ENCODE results near the gene PCDHGC3. TPM values are rescaled to one million over a fixed set of nuclear protein-coding genes. Genes with fewer than 3 reads are reported as not detected.

The PCDHGC3 gene
- total and polyA plus RNA-seq, 2 of the 8 experiments (the other 6 are each of a cell fraction or from before 2014, with no cell fraction given): 4.7 to 18.6 TPM

GRCh38 chr5:141490271-141490670, 14.5 kb downstream of the PCDHGC3 start:
- H3K27ac ChIP-seq (ENCODE audit: low read depth, low read length): no peak overlapping the region
- H3K4ac ChIP-seq (replicated peaks; ENCODE audit: insufficient read length, low read depth, low read length): no peak overlapping the region
- no peak overlapping the region for H3K23ac ChIP-seq (ENCODE audit: insufficient read length)
- 88% methylated on average over 10 of the region's 10 CpGs; no CpG with 5 or more reads in 1 of the 2 experiments for WGBS, 2 experiments (ENCODE audit: extremely low coverage in 1 of 2, insufficient coverage in 1 of 2, insufficient read length in 1 of 2, insufficient replicate concordance in 2 of 2, low coverage in 1 of 2, low lambda C conversion rate in 2 of 2, missing lambda C conversion rate in 1 of 2)
- no peak overlapping the region for H3K18ac ChIP-seq (ENCODE audit: extremely low read depth, low read length)
- H3K36me3 ChIP-seq (ENCODE audit: control insufficient read depth in 2 of 4, insufficient read depth in 4 of 4, low read length in 3 of 4): no peaks in the 10 kb centered on the region
- H2BK20ac ChIP-seq (ENCODE audit: low read length): no peak overlapping the region
- H4K5ac ChIP-seq (ENCODE audit: insufficient read length, low read depth, low read length): no peak overlapping the region
- H3K27me3 ChIP-seq (replicated peaks in 1 of 4; ENCODE audit: control insufficient read depth in 3 of 4, extremely low read depth in 1 of 4, insufficient read depth in 3 of 4, low read length in 3 of 4): peaks cover 20 to 56% (median 49%) of the 10 kb centered on the region in 4 experiments
- H2AK5ac ChIP-seq (ENCODE audit: low read depth, low read length): no peak overlapping the region
- no peak overlapping the region for H3K56ac ChIP-seq (replicated peaks; ENCODE audit: insufficient read length, low read depth, low read length)
- no peak overlapping the region for H2BK15ac ChIP-seq (ENCODE audit: low read length)
- no peak overlapping the region for H3K14ac ChIP-seq (ENCODE audit: insufficient read length)
- H3K9me3 ChIP-seq (ENCODE audit: insufficient read depth in 2 of 2, low read depth in 1 of 2, low read length in 1 of 2): no peaks in the 10 kb centered on the region
- ChIA-PET POLR2A (ENCODE audit: partially characterized antibody) (interaction anchor here (1.3 kb wide), 1 partner anchor 35 kb away, joined by 3 read pairs; no protein-coding TSS in a partner anchor), CTCF (ENCODE audit: partially characterized antibody) (interaction anchor here (2.2 to 50.9 kb wide), 4 partner anchors 13 to 245 kb away, joined by 7 to 1236 read pairs (median 232); partner anchors contain the start of genes PCDHB15, PCDHGA10, PCDHGA11 and PCDHGA9)
- no peak overlapping the region for H2BK5ac ChIP-seq (ENCODE audit: low read depth, low read length)
- H4K91ac ChIP-seq (replicated peaks; ENCODE audit: insufficient read length, low read length): no peak overlapping the region
- H3K4me2 ChIP-seq (ENCODE audit: insufficient read depth in 1 of 2, low read depth in 2 of 2, low read length in 2 of 2): no peak overlapping the region; a peak in 1 of 4 replicates
- peaks cover 21% of the 10 kb centered on the region for H3K23me2 ChIP-seq (ENCODE audit: low read depth, low read length)
- H2AFZ ChIP-seq (ENCODE audit: low read length): no peak overlapping the region
- H3K79me1 ChIP-seq (ENCODE audit: low read depth, low read length): no peaks in the 10 kb centered on the region; the same call in 1 of the 2 replicates
- FAIRE-seq (no peak), DNase-seq (ENCODE audit: low read depth in 1 of 2, low spot score in 2 of 2) (no peak)
- no peak overlapping the region for H4K8ac ChIP-seq (ENCODE audit: extremely low read depth, insufficient read depth, low read length)
- H3K4me1 ChIP-seq (replicated peaks in 1 of 4; ENCODE audit: control insufficient read depth in 3 of 4, insufficient read depth in 4 of 4, low read length in 3 of 4): peaks cover 0 to 31% (median 22%) of the 10 kb centered on the region in 4 experiments; a peak in 6 of 7 replicates
- H4K20me1 ChIP-seq (replicated peaks in 1 of 2; ENCODE audit: control insufficient read depth in 1 of 2, insufficient read depth in 2 of 2, low read length in 2 of 2): peaks cover 12 to 22% of the 10 kb centered on the region in 2 experiments
- no peak overlapping the region for H2BK12ac ChIP-seq (ENCODE audit: low read depth, low read length)
- no peak overlapping the region for H2BK120ac ChIP-seq (replicated peaks; ENCODE audit: low read depth, low read length)
- peaks cover 0 to 3% of the 10 kb centered on the region in 2 experiments; a peak in 1 of 4 replicates for H3K79me2 ChIP-seq (ENCODE audit: control insufficient read depth in 1 of 2, insufficient read depth in 2 of 2, low read length in 2 of 2)
- no peak overlapping the region for H3K9ac ChIP-seq (replicated peaks in 1 of 4; ENCODE audit: extremely low read depth in 1 of 4, low read depth in 3 of 4, low read length in 3 of 4)
- no peak overlapping the region for H3K4me3 ChIP-seq (ENCODE audit: extremely low read depth in 1 of 4, insufficient read depth in 2 of 4, low read depth in 3 of 4, low read length in 4 of 4)
- no peak for TF ChIP-seq POU5F1 (IDR thresholded peaks at IDR 0.05; ENCODE audit: low read depth, low read length)
- no peak for TF ChIP-seq ZNF274 (IDR thresholded peaks at IDR 0.05; ENCODE audit: borderline replicate concordance, extremely low read depth, low read length)
- TF ChIP-seq ATF2 (IDR thresholded peaks at IDR 0.05; ENCODE audit: low read length): no peak
- no peak for TF ChIP-seq SP1 (IDR thresholded peaks at IDR 0.05; ENCODE audit: low read depth, low read length)
- TF ChIP-seq YY1 (IDR thresholded peaks at IDR 0.05; ENCODE audit: low read depth, low read length): no peak
- no peak for TF ChIP-seq POLR2AphosphoS5 (IDR thresholded peaks at IDR 0.05; ENCODE audit: low read depth, low read length)
- TF ChIP-seq TBP (IDR thresholded peaks at IDR 0.05; ENCODE audit: low read depth, low read length): no peak
- no peak for TF ChIP-seq SRF (IDR thresholded peaks at IDR 0.05; ENCODE audit: low read depth, low read length)
- no peak for TF ChIP-seq SIX5 (IDR thresholded peaks at IDR 0.05; ENCODE audit: low read depth, low read length)
- TF ChIP-seq USF2 (IDR thresholded peaks at IDR 0.05; ENCODE audit: low read length): no peak
- no peak for TF ChIP-seq TCF12 (IDR thresholded peaks at IDR 0.05; ENCODE audit: low read depth, low read length)
